ENCODE measurements around the gene CTNNA1.

- no peak for TF ChIP-seq CTCF (IDR thresholded peaks at IDR 0.05; ENCODE audit: low read depth, low read length)
- no peak for TF ChIP-seq POLR2A (IDR thresholded peaks at IDR 0.05; ENCODE audit: extremely low read depth, insufficient read length)
- no peak for TF ChIP-seq MAX (IDR thresholded peaks at IDR 0.05; ENCODE audit: low read depth, low read length)
- TF ChIP-seq MYC (IDR thresholded peaks at IDR 0.05; ENCODE audit: low read depth, low read length): no peak
Measured at GRCh38 chr5:138911441-138911840, 158.2 kb downstream of the CTNNA1 start.

Measured in NB4 (cell line).